Glomerular endothelial cell (primary cell): ENCODE measurements around the gene SMIM3. TPM values are rescaled to one million over a fixed set of nuclear protein-coding genes. Genes with fewer than 3 reads are reported as not detected.
A peak's percentile ranks its signal among the peaks of the same experiment; 100 is the strongest.

Experiments used
- DNase-seq: peaks from one replicate; pipeline ENCODE4 v3.0.0-alpha.2; 2011; ENCODE audit warnings: low read depth, low spot score; ENCODE audit errors: extremely low read depth
- total RNA-seq: library from RNA; depleted of rRNA; stranded (reverse); fragments of >200 nt; gene quantifications from 2 replicates; pipeline ENCODE4 v1.2.3, GENCODE V29; 2015

Gene SMIM3
- total RNA-seq, 1 donor from 2014 or later = 9.6 TPM

- DNase-seq = no peak
Measured at GRCh38 chr5:150765011-150765798, 13.4 kb upstream of the SMIM3 start.

DNA sequence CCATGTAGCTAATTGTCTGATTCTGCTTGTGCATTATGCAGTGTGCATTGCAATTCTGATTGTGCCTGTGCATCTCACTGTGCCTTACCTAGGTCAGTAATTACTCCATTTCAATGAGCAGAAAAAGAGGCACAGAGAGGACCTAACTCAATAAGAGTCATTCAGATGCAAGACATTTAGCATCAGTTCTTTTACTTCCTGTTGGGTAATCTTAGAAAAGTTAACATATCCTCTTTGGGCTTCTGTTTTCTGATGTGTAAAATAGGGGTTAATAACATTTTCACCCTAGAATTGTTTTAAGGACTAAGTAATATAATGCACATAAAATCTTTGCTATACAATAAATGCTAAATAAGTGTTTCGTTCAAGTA lies 12.8 kb upstream of the SMIM3 start:
- DNase-seq = no peak

- DNase-seq = no peak
Measured at GRCh38 chr5:150766251-150766650, 12.3 kb upstream of the SMIM3 start.

DNA sequence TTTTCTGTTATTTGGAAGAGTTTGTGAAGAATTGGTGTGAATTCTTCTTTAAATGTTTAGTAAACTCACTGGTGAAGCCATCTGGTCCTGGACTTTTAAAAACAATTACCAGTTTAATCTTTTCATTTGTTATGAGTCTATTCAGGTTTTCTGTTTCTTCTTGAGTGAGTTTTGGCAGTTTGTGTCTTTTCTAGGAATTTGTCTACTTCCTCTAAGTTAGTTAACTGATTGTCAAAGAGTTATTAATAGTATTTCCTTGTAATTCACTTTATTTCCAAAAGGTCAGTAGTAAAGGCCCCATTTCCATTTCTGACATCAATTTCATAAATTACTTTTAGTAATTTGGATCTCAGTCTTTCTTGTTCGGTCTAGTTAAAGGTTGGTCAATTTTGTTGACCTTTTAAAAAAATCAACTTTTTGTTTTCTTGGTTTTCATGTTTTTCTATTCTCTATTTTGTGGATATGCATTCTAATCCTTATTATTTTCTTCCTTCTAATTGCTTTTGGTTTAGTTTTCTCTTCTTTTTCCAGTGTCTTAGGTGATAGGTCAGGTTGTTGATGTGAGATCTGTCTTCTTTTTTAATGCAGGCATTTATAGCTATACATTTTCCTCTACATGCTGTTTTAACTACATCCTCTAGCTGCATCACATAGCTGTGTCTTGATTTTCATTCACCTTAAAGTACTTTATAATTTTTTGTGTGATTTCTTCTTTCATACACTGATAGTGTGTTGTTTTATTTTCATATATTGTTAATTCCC lies 7.3 kb upstream of the SMIM3 start:
- no peak for DNase-seq

DNA sequence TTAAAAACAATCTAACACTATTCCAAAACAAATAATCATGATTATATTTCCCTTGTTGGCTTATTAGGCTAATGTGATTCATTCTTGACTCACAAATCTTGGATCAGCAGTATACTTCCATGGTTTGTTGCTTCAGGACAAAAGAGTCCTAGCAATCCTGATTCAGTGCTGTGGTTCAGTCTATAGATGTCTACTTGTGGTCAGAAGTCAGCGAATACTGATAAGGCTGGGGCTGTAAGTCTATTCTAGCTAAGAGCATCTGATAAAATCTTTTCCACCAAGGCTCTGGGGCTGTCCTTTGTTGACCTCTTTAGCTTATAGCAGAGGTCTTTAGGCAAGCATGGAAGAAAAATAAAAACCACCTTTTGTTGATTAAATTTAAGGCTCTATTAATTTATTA lies 4.4 kb upstream of the SMIM3 start:
- no peak for DNase-seq

GRCh38 chr5:150777685-150778084 lies 872 bp upstream of the SMIM3 start:
- DNase-seq = no peak

DNA sequence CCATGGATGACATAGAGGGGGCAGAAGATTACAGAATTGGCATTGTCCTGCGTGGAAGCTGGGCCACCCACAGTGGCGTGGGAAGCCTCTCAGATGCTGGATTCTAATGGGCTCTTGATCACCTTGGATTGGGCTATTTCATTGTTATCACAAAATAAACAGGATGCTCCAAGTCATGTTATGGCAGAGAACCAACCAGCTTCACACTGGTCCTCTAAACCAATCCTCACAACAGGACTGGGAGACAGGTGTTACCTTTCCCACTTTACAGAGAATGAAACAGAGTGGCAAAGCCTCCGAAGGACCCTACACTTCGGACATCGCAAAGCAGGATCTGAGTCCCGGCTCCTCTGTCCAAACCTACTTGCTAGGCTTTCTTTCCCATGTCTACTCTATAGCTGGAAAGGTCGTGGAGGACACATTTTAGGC lies 455 bp upstream of the SMIM3 start:
- no peak for DNase-seq

DNA sequence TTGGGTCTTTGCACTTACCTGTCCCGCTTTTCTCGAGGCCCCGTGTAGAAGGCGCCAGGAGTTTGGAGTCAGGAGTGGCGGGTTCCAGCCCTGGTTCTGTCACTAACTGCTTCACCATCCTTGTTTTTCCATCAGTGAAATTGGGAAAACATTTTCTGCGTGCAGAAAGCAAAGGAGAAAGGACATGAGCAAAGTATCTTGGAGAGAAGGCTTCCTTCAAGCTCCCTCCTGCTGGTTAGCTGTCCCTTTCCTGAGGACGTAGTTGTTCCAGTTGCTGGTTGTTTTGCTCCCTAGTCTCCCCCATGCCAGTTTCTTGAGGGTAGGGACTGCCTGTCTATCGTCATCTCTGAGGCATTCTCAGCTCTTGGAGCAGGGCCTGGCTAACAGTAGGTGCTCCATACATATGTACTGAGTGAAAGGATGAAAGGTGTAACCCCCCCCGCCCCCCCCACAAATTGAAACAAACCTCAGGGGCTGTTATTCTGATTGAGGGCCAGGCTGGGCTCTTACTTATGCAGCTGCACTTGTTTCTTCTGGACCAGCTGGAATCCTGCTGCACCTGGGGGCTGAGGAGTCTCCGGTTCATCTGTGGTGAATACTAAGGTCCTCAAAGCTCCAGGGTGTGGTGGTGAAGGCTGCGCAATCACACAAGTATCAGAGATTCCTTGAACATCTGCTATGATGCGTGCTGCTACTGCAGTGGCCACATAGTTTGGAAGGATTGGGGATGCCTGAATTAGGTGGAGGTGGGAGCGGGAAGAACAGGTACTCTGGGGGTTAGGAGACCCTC lies 1.0 kb downstream of the SMIM3 start:
- no peak for DNase-seq

- no peak for DNase-seq
Measured at GRCh38 chr5:150780187-150780692, 1.7 kb downstream of the SMIM3 start.

GRCh38 chr5:150780816-150781221 lies 2.3 kb downstream of the SMIM3 start:
- no peak for DNase-seq

DNA sequence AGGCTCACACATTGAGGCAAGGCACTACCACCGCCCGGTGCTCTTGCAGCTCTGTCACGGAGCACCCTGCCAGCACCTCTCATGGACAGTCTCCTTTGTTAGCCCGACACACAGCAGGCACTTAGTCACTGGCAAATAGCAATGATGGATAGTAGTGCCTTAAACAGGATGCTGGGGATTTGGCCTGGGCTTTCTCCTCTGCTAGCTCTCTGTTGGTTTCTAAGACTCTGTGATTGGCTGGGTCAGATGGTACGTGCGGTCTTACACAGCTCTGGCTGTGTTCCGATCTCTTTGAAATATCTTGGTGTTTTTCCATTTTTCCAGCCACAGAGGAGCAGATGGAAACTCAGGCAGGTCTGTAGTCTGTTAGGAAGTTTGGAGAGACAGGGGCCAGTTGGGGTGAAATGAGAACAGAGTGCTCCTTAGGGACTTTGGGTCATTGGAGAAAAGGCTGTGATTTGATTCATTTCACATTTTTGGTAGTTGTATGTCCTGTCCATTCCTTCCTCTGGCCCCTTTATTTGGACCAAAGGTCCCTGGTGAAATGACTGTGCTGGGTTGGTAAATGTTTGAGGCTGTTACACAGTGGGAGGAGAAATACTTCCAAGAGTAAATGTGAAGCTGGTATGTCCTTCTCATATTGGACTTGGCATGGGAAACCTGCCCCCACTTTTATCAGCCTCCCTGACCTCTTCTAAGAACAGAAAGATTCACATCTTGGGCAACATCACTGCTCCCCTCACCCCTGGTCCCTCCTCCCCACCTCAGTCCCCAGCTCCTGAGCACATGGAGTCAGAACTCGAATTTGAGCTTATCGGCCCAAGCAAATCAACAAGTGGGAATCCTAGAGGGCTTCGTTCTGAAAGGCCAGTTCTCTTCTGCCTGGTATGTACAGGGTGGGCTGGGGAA lies 3.4 kb downstream of the SMIM3 start:
- no peak for DNase-seq

GRCh38 chr5:150782850-150783249 lies 4.3 kb downstream of the SMIM3 start:
- DNase-seq = no peak

- no peak for DNase-seq
Measured at GRCh38 chr5:150783422-150783928, 4.9 kb downstream of the SMIM3 start.

DNA sequence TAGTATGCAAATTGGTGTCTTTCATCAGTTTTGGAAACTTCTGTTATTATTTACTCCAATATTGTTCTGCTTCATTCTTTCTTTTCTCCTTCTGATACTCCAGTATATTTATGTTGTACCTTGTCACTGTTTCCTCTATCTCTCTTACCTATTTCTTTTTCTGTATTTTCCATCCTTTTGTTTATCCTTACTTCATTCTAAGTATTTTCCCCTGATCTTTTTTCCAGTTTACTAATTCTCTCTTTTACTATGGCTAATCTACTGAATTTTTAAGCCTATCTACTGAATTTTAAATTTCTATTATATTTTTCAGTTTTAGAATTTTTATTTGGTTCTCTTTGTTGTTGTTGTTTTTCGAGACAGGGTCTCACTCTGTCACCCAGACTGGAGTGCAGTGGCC lies 7.4 kb downstream of the SMIM3 start:
- no peak for DNase-seq

DNA sequence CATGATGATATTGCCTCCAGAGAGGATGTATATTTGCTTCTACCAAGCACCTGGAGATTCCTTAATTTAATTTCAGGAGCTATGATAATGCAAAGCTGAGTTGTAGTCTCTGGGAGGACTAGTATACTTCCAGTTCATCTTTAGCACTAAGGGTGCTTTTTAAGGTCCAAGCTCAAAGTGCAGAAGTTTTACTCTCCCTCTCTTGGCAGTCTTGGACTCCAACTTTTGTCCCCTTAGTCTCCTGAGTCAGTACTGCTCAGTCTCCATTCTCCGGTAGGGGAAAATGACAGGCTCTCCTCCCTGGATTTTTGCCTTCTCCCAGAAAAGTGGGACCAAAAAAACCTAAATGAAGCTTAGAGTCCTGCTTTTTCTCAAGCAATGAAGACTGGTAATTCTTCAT lies 8.3 kb downstream of the SMIM3 start:
- no peak for DNase-seq

DNA sequence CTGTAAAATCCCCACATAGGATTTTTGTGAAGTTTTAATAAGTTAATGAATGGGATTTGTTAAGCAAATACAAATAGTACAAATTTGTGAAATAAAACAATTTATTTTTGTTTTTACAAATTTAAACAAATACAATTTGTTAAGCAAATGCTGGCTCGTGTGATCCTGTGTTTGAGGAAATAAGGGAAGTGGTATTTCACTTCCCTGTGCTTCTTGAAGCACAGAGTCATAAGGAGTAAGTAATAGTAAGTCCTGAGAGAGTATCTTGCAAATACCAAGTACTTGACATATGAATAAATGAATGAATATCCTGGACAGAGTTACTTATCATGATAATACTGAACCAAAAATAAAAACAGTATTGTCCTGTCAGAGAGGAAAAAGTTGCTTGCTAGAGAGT lies 9.1 kb downstream of the SMIM3 start:
- DNase-seq = no peak

GRCh38 chr5:150788977-150789376 lies 10.4 kb downstream of the SMIM3 start:
- DNase-seq = no peak

- no peak for DNase-seq
Measured at GRCh38 chr5:150789450-150789849, 10.9 kb downstream of the SMIM3 start.

GRCh38 chr5:150789943-150790611 lies 11.5 kb downstream of the SMIM3 start:
- DNase-seq = peak; percentile 68
